SH-SY5Y (cell line): ENCODE data around the gene CLPX.

Experiments
- GATA2 ChIP-seq: IDR thresholded peaks from 2 replicates; pipeline ENCODE4 v1.6.1; 2011; ENCODE audit warnings: mild to moderate bottlenecking, low read depth, low read length
- GATA3 ChIP-seq: IDR thresholded peaks from 2 replicates; pipeline ENCODE4 v1.6.1; 2011; ENCODE audit warnings: low read depth, mild to moderate bottlenecking, low read length, moderate library complexity

GRCh38 chr15:65182538-65182937 lies 2.6 kb downstream of the CLPX start:
- TF ChIP-seq GATA2 (no peak), GATA3 (no peak)
